Measurements from ENCODE around the gene AFF3. TPM values are rescaled to one million over a fixed set of nuclear protein-coding genes. Genes with fewer than 3 reads are reported as not detected.

Gene AFF3
- total and polyA plus RNA-seq, 4 donors = 0.48 to 5.3 (median 2.3) TPM

DNA sequence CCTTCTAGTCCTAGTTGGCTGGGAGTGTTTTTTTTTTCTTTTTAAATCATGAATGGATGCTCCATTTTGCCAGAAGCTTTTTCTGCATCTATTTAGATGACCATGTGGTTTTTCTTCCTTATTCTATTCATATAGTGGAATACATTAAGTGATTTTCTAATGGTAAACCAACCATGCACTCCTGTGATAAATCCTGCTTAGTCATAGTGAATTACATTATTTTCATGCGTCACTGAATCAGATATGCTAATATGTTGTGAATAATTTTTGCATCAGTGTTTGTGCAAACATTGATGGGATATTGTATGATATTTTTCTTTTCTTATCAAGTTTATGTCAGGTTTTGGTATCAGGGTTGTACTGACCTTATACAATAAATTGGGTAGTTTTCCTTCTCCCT lies 423.3 kb downstream of the AFF3 start:
- Histone ChIP-seq H3K27me3 (ENCODE audit: control insufficient read depth in 4 of 4, insufficient read depth in 4 of 4, low read length in 3 of 4) (no peaks in the 10 kb centered on the region), H3K4me1 (ENCODE audit: control insufficient read depth in 4 of 4, insufficient read depth in 4 of 4, low read length in 3 of 4) (no peaks in the 10 kb centered on the region), H3K9me3 (ENCODE audit: control insufficient read depth in 4 of 4, low read length in 3 of 4) (peaks cover 0 to 5% (median 0%) of the 10 kb centered on the region in 4 donors), H3K27ac (ENCODE audit: low read depth in 1 of 2, low read length in 2 of 2) (no peak overlapping the region), H3K4me3 (ENCODE audit: low read depth in 1 of 3, low read length in 3 of 3) (no peak overlapping the region), H3K9ac (ENCODE audit: low read depth in 1 of 2, low read length in 2 of 2) (no peak overlapping the region), H3K36me3 (ENCODE audit: control insufficient read depth in 4 of 4, insufficient read depth in 3 of 4, low read depth in 1 of 4, low read length in 3 of 4) (no peaks in the 10 kb centered on the region)
- DNase-seq (ENCODE audit: low spot score) = no peak
- TF ChIP-seq RXRA (IDR thresholded peaks at IDR 0.05) (no peak), RAD21 (IDR thresholded peaks at IDR 0.05) (no peak), SP1 (IDR thresholded peaks at IDR 0.05) (no peak), FOXA2 (IDR thresholded peaks at IDR 0.05) (no peak), HNF4G (IDR thresholded peaks at IDR 0.05) (no peak), GABPA (IDR thresholded peaks at IDR 0.05 in 1 of 2, conservative IDR thresholded peaks at IDR 0.05 in 1 of 2) (no peak), HNF4A (conservative IDR thresholded peaks at IDR 0.05) (no peak), NR2F2 (IDR thresholded peaks at IDR 0.05) (no peak), EGR1 (IDR thresholded peaks at IDR 0.05; ENCODE audit: low read depth in 2 of 2) (no peak), TAF1 (conservative IDR thresholded peaks at IDR 0.05) (no peak), JUND (IDR thresholded peaks at IDR 0.05) (no peak), FOXA1 (IDR thresholded peaks at IDR 0.05) (no peak), YY1 (IDR thresholded peaks at IDR 0.05) (no peak)
- TF ChIP-seq, protein P1, sequence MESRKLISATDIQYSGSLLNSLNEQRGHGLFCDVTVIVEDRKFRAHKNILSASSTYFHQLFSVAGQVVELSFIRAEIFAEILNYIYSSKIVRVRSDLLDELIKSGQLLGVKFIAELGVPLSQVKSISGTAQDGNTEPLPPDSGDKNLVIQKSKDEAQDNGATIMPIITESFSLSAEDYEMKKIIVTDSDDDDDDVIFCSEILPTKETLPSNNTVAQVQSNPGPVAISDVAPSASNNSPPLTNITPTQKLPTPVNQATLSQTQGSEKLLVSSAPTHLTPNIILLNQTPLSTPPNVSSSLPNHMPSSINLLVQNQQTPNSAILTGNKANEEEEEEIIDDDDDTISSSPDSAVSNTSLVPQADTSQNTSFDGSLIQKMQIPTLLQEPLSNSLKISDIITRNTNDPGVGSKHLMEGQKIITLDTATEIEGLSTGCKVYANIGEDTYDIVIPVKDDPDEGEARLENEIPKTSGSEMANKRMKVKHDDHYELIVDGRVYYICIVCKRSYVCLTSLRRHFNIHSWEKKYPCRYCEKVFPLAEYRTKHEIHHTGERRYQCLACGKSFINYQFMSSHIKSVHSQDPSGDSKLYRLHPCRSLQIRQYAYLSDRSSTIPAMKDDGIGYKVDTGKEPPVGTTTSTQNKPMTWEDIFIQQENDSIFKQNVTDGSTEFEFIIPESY (IDR thresholded peaks at IDR 0.05) = no peak
- TF ChIP-seq, protein P2, sequence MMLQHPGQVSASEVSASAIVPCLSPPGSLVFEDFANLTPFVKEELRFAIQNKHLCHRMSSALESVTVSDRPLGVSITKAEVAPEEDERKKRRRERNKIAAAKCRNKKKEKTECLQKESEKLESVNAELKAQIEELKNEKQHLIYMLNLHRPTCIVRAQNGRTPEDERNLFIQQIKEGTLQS (IDR thresholded peaks at IDR 0.05) = no peak
- TF ChIP-seq, protein P3, sequence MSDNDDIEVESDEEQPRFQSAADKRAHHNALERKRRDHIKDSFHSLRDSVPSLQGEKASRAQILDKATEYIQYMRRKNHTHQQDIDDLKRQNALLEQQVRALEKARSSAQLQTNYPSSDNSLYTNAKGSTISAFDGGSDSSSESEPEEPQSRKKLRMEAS (IDR thresholded peaks at IDR 0.05) = no peak
- TF ChIP-seq, protein P4, sequence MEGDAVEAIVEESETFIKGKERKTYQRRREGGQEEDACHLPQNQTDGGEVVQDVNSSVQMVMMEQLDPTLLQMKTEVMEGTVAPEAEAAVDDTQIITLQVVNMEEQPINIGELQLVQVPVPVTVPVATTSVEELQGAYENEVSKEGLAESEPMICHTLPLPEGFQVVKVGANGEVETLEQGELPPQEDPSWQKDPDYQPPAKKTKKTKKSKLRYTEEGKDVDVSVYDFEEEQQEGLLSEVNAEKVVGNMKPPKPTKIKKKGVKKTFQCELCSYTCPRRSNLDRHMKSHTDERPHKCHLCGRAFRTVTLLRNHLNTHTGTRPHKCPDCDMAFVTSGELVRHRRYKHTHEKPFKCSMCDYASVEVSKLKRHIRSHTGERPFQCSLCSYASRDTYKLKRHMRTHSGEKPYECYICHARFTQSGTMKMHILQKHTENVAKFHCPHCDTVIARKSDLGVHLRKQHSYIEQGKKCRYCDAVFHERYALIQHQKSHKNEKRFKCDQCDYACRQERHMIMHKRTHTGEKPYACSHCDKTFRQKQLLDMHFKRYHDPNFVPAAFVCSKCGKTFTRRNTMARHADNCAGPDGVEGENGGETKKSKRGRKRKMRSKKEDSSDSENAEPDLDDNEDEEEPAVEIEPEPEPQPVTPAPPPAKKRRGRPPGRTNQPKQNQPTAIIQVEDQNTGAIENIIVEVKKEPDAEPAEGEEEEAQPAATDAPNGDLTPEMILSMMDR (IDR thresholded peaks at IDR 0.05; ENCODE audit: low read depth, low read length, missing input control) = no peak
- TF ChIP-seq, protein P5, sequence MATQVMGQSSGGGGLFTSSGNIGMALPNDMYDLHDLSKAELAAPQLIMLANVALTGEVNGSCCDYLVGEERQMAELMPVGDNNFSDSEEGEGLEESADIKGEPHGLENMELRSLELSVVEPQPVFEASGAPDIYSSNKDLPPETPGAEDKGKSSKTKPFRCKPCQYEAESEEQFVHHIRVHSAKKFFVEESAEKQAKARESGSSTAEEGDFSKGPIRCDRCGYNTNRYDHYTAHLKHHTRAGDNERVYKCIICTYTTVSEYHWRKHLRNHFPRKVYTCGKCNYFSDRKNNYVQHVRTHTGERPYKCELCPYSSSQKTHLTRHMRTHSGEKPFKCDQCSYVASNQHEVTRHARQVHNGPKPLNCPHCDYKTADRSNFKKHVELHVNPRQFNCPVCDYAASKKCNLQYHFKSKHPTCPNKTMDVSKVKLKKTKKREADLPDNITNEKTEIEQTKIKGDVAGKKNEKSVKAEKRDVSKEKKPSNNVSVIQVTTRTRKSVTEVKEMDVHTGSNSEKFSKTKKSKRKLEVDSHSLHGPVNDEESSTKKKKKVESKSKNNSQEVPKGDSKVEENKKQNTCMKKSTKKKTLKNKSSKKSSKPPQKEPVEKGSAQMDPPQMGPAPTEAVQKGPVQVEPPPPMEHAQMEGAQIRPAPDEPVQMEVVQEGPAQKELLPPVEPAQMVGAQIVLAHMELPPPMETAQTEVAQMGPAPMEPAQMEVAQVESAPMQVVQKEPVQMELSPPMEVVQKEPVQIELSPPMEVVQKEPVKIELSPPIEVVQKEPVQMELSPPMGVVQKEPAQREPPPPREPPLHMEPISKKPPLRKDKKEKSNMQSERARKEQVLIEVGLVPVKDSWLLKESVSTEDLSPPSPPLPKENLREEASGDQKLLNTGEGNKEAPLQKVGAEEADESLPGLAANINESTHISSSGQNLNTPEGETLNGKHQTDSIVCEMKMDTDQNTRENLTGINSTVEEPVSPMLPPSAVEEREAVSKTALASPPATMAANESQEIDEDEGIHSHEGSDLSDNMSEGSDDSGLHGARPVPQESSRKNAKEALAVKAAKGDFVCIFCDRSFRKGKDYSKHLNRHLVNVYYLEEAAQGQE (IDR thresholded peaks at IDR 0.05) = no peak
- 95% methylated on average over 1 of the region's 1 CpG for WGBS

Data from liver (tissue), 9 donors.